GM10266 (cell line): ENCODE results near the gene AGTR2.
"Not testable (repeated sequence)": the region's sequence is repeated elsewhere in the genome, so short reads cannot be mapped to it uniquely, and the experiment has no call there.

ENCODE experiments used
- DNase-seq: peaks from one replicate; pipeline ENCODE4 v3.0.0; 2012; ENCODE audit errors: extremely low spot score
- TF ChIP-seq, protein P1 (sequence below): IDR thresholded peaks from 2 replicates; pipeline ENCODE4 v1.5.1; 2012; ENCODE audit warnings: mild to moderate bottlenecking, low read depth; ENCODE audit not compliant: control insufficient read depth, insufficient read depth; ENCODE audit errors: missing control alignments

The AGTR2 gene

DNA sequence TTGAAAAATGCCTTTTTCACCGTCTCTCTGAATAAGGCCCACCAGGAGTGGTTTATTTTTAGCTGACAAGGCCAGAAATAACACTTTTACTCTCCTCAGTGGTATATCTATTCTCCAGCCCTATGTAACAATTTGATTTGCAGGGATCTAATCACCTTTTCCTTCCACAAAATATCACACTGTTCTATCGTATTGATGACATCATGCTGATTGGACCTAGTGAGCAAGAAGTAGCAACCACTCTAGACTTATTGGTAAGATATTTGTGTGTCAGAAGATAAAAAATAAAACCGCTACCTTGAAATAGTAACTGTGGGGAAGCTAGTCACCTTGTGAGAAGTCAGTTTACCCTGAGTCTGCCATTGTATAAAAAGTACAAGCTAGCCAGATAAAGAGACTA, 27.7 kb downstream of the AGTR2 start:
- TF ChIP-seq, protein P1, sequence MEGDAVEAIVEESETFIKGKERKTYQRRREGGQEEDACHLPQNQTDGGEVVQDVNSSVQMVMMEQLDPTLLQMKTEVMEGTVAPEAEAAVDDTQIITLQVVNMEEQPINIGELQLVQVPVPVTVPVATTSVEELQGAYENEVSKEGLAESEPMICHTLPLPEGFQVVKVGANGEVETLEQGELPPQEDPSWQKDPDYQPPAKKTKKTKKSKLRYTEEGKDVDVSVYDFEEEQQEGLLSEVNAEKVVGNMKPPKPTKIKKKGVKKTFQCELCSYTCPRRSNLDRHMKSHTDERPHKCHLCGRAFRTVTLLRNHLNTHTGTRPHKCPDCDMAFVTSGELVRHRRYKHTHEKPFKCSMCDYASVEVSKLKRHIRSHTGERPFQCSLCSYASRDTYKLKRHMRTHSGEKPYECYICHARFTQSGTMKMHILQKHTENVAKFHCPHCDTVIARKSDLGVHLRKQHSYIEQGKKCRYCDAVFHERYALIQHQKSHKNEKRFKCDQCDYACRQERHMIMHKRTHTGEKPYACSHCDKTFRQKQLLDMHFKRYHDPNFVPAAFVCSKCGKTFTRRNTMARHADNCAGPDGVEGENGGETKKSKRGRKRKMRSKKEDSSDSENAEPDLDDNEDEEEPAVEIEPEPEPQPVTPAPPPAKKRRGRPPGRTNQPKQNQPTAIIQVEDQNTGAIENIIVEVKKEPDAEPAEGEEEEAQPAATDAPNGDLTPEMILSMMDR: no peak
- DNase-seq: no peak

DNA sequence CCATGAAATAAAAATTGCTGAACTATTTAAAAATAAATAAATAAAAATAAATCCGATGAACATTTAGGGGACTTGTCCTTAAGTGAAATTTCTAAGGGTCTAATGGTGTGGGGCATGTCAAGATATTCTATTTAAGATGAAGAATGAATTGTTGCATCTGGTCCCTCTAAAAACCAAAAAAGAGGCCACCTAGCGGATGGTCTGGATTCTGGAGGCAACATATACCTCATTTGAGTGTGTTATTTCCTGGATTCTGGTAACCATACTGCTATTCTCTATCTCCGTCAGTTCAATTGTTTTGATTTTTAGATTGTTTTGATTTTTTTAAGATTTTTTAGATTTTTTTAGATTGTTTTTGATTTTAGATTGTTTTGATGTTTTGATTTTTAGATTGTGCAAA, 28.3 kb downstream of the AGTR2 start:
- TF ChIP-seq, protein P1: no peak
- no peak for DNase-seq

DNA sequence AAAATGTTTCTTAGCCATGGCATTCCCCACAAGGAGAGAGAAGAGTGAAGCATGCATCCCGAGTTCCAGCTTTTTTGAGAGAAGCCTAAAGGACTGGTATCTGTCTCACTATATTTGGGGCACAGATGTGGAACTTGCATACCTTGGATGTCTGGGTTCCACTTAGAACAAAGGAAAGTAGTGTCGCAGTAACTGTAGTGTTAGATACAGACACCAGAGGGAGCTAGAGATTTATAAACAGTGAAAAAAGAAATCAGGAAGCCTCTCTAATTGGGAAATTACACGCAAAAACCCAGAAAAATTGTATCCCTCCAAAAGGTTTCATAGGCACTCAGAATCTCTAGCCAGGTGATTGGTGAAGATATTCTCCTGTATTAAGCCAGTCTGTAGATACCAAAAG, 34.4 kb downstream of the AGTR2 start:
- DNase-seq: peak; percentile 3
- TF ChIP-seq, protein P1: peak; percentile 45

- DNase-seq: no peak
- TF ChIP-seq, protein P1: no peak
These were observed 42.7 kb downstream of the AGTR2 start for GRCh38 chrX:116213262-116213661.

- DNase-seq: not testable (repeated sequence)
These were observed 46.5 kb downstream of the AGTR2 start for GRCh38 chrX:116217080-116217479.
